Loucy (cell line): ENCODE results near the gene CENPL.
"Not testable (repeated sequence)": the region's sequence is repeated elsewhere in the genome, so short reads cannot be mapped to it uniquely, and the experiment has no call there.

Experiments
- H2AFZ ChIP-seq: fragments of 200-600 bp; sonication (generic); 2 replicates; pipeline ENCODE4 v1.6.0; 2016; ENCODE audit warnings: antibody characterized with exemption, mild to moderate bottlenecking, low read length, moderate library complexity
- H3F3A ChIP-seq: fragments of 200-600 bp; 2 replicates; pipeline ENCODE4 v1.6.0; 2016; ENCODE audit warnings: antibody characterized with exemption, low read depth, mild to moderate bottlenecking
- H3K27me3 ChIP-seq: fragments of 200-600 bp; sonication (generic); 2 replicates; pipeline ENCODE4 v1.6.1; 2014; ENCODE audit warnings: low read length, mild to moderate bottlenecking; ENCODE audit not compliant: insufficient read depth, poor library complexity, severe bottlenecking
- H3K36me3 ChIP-seq: fragments of 200-600 bp; sonication (generic); 2 replicates; pipeline ENCODE4 v1.6.1; 2016; ENCODE audit warnings: low read length; ENCODE audit not compliant: insufficient read depth
- H3K4me1 ChIP-seq: fragments of 200-600 bp; sonication (generic); 2 replicates; pipeline ENCODE4 v1.5.1; 2014; ENCODE audit warnings: low read length, mild to moderate bottlenecking; ENCODE audit not compliant: insufficient read depth, poor library complexity, severe bottlenecking
- H3K4me2 ChIP-seq: fragments of 200-600 bp; sonication (generic); 2 replicates; pipeline ENCODE4 v1.6.0; 2014; ENCODE audit warnings: antibody characterized with exemption, low read length, low read depth, mild to moderate bottlenecking; ENCODE audit not compliant: poor library complexity, severe bottlenecking
- H3K4me3 ChIP-seq: fragments of 200-600 bp; sonication (generic); 2 replicates; pipeline ENCODE4 v1.5.1; 2014; ENCODE audit warnings: low read length, mild to moderate bottlenecking, mixed read lengths; ENCODE audit not compliant: poor library complexity, severe bottlenecking
- H3K79me2 ChIP-seq: fragments of 200-600 bp; sonication (generic); 2 replicates; pipeline ENCODE4 v1.6.1; 2014; ENCODE audit warnings: low read length; ENCODE audit not compliant: insufficient read depth
- H3K9ac ChIP-seq: fragments of 200-600 bp; sonication (generic); 2 replicates; pipeline ENCODE4 v1.6.0; 2014; ENCODE audit warnings: mild to moderate bottlenecking, low read depth, low read length, moderate library complexity; ENCODE audit not compliant: poor library complexity, severe bottlenecking
- H3K9me2 ChIP-seq: fragments of 200-600 bp; sonication (generic); replicated peaks from 2 replicates; pipeline ENCODE4 v1.6.1; 2016; ENCODE audit warnings: low read depth, low read length, mixed read lengths
- H3K9me3 ChIP-seq: fragments of 200-600 bp; sonication (generic); 2 replicates; pipeline ENCODE4 v1.6.1; 2014; ENCODE audit warnings: mild to moderate bottlenecking, antibody characterized with exemption, low read length, low read depth; ENCODE audit not compliant: insufficient read depth
- H4K20me1 ChIP-seq: fragments of 200-600 bp; sonication (generic); 2 replicates; pipeline ENCODE4 v1.6.0; 2014; ENCODE audit warnings: antibody characterized with exemption, low read length, mild to moderate bottlenecking; ENCODE audit not compliant: insufficient read depth, poor library complexity, severe bottlenecking
- CTCF ChIP-seq: fragments of 200-600 bp; sonication (generic); conservative IDR thresholded peaks from 2 replicates; pipeline ENCODE4 v1.5.1; 2014; ENCODE audit warnings: mild to moderate bottlenecking, antibody characterized with exemption, low read length
- EZH2phosphoT487 ChIP-seq: fragments of 200-600 bp; IDR thresholded peaks from 2 replicates; pipeline ENCODE4 v1.6.1; 2018; ENCODE audit warnings: antibody characterized with exemption, mild to moderate bottlenecking, moderate library complexity, borderline replicate concordance

CENPL gene

GRCh38 chr1:173862769-173863223 is 38.1 kb upstream of the CENPL start:
- H3K27me3 ChIP-seq = peaks cover 8% of the 10 kb centered on the region
- peaks cover 51% of the 10 kb centered on the region for H3K79me2 ChIP-seq
- H3K9me3 ChIP-seq = no peaks in the 10 kb centered on the region
- peaks cover 52% of the 10 kb centered on the region for H3K36me3 ChIP-seq
- H3K4me1 ChIP-seq = peaks cover 33% of the 10 kb centered on the region
- peaks cover 51% of the 10 kb centered on the region for H4K20me1 ChIP-seq
- no peak overlapping the region for H3K4me3 ChIP-seq
- peaks cover 16% of the 10 kb centered on the region; the same call in 1 of the 2 replicates for H3F3A ChIP-seq
- no peak for TF ChIP-seq CTCF
- TF ChIP-seq EZH2phosphoT487 = no peak
- H2AFZ ChIP-seq = no peak overlapping the region
- H3K4me2 ChIP-seq = peak overlapping the region; percentile 92
- no peak overlapping the region for H3K9ac ChIP-seq
- H3K9me2 ChIP-seq = no peaks in the 10 kb centered on the region

- peaks cover 21% of the 10 kb centered on the region; the same call in 1 of the 2 replicates for H3F3A ChIP-seq
- H2AFZ ChIP-seq = not testable (repeated sequence)
- H4K20me1 ChIP-seq = peaks cover 47% of the 10 kb centered on the region
These were observed 37.6 kb upstream of the CENPL start for GRCh38 chr1:173862146-173862768.

GRCh38 chr1:173861731-173862145 is 37.1 kb upstream of the CENPL start:
- no peaks in the 10 kb centered on the region for H3K27me3 ChIP-seq
- H2AFZ ChIP-seq = no peak overlapping the region
- H3K36me3 ChIP-seq = peaks cover 54% of the 10 kb centered on the region
- peaks cover 30% of the 10 kb centered on the region for H3K4me1 ChIP-seq
- peaks cover 40% of the 10 kb centered on the region for H3K79me2 ChIP-seq
- TF ChIP-seq EZH2phosphoT487 (no peak), CTCF (no peak)
- H3K9me2 ChIP-seq = no peaks in the 10 kb centered on the region
- H3K9me3 ChIP-seq = no peaks in the 10 kb centered on the region
- no peak overlapping the region for H3K9ac ChIP-seq
- peaks cover 21% of the 10 kb centered on the region; the same call in 1 of the 2 replicates for H3F3A ChIP-seq
- H3K4me3 ChIP-seq = no peak overlapping the region
- H3K4me2 ChIP-seq = no peak overlapping the region
- peaks cover 41% of the 10 kb centered on the region for H4K20me1 ChIP-seq

More at GRCh38 chr1:173862146-173862768, 37.6 kb upstream of the CENPL start:
- peaks cover 57% of the 10 kb centered on the region for H3K36me3 ChIP-seq
- peaks cover 33% of the 10 kb centered on the region for H3K4me1 ChIP-seq
- H3K9me2 ChIP-seq, H3K27me3 ChIP-seq, H3K4me3 ChIP-seq, H3K9ac ChIP-seq, H3K9me3 ChIP-seq: not testable (repeated sequence)
- peaks cover 46% of the 10 kb centered on the region for H3K79me2 ChIP-seq
- H3K4me2 ChIP-seq = peak overlapping the region; percentile 92

- Histone ChIP-seq H3K4me1 (peaks cover 14% of the 10 kb centered on the region), H3K9me2 (no peaks in the 10 kb centered on the region), H3K9me3 (no peaks in the 10 kb centered on the region), H3K79me2 (peaks cover 24% of the 10 kb centered on the region), H3K4me3 (no peak overlapping the region), H3K36me3 (peaks cover 40% of the 10 kb centered on the region), H4K20me1 (peaks cover 25% of the 10 kb centered on the region), H2AFZ (no peak overlapping the region), H3K4me2 (no peak overlapping the region), H3F3A (peaks cover 21% of the 10 kb centered on the region; the same call in 1 of the 2 replicates), H3K9ac (no peak overlapping the region), H3K27me3 (no peaks in the 10 kb centered on the region)
- no peak for TF ChIP-seq EZH2phosphoT487
- TF ChIP-seq CTCF = no peak
These were observed 35.4 kb upstream of the CENPL start for GRCh38 chr1:173860065-173860464.

- H3K4me2 ChIP-seq, H3K9me2 ChIP-seq, H3K4me3 ChIP-seq, H2AFZ ChIP-seq, H3K27me3 ChIP-seq, H3K9ac ChIP-seq, H3K9me3 ChIP-seq, H3K4me1 ChIP-seq: not testable (repeated sequence)
- H4K20me1 ChIP-seq = peaks cover 19% of the 10 kb centered on the region
- peaks cover 19% of the 10 kb centered on the region for H3K79me2 ChIP-seq
- H3F3A ChIP-seq = peaks cover 21% of the 10 kb centered on the region; the same call in 1 of the 2 replicates
- H3K36me3 ChIP-seq = peaks cover 35% of the 10 kb centered on the region
These were observed 34.9 kb upstream of the CENPL start for GRCh38 chr1:173859547-173859946.
